Ovary (tissue), 9 donors: ENCODE results near the gene TOMM70. TPM values are rescaled to one million over a fixed set of nuclear protein-coding genes. Genes with fewer than 3 reads are reported as not detected.
"Not testable (repeated sequence)": the region's sequence is repeated elsewhere in the genome, so short reads cannot be mapped to it uniquely, and the experiment has no call there.

Source experiments
- DNase-seq, 5 donors: peaks; one replicate each; pipeline ENCODE4 v3.0.0-alpha.2; 2019 to 2020
- H3K27ac ChIP-seq, 2 donors: fragments of 200-600 bp; one replicate each; pipeline versions ENCODE4 v1.5.1 to v1.8.0; 2019 to 2022
- H3K27me3 ChIP-seq: fragments of 200-600 bp; one replicate; pipeline ENCODE4 v1.8.0; 2022
- H3K36me3 ChIP-seq: fragments of 200-600 bp; sonication (generic); one replicate; pipeline ENCODE4 v1.5.1; 2019
- H3K4me1 ChIP-seq: one replicate; pipeline ENCODE4 v1.8.1; 2013; ENCODE audit warnings: mild to moderate bottlenecking, moderate library complexity; ENCODE audit not compliant: insufficient read depth
- H3K4me3 ChIP-seq: fragments of 200-600 bp; sonication (generic); one replicate; pipeline ENCODE4 v1.5.1; 2017
- H3K9me3 ChIP-seq, 2 donors: fragments of 200-600 bp in 1 of 2; sonication (generic) in 1 of 2; one replicate each; pipeline versions ENCODE4 v1.5.1 to v1.8.1; 2013 to 2019; ENCODE audit warnings: mild to moderate bottlenecking in 1 of 2, moderate library complexity in 1 of 2
- EP300 ChIP-seq: sonication (generic); formaldehyde crosslinking; IDR thresholded peaks from one replicate; pipeline ENCODE4 v1.6.1; 2017; ENCODE audit warnings: antibody characterized with exemption
- POLR2A ChIP-seq: fragments of 450-650 bp; IDR thresholded peaks from one replicate; pipeline ENCODE4 v1.6.1; 2017; ENCODE audit warnings: antibody characterized with exemption, mild to moderate bottlenecking, moderate library complexity
- WGBS, 3 donors: extraction: QIAGEN DNeasy Blood & Tissue Kit in 1 of 3; methylation state at CpG; one replicate each; pipeline versions ENCODE4 v1.1.5 to v1.1.7; 2013 to 2017; 5-methylcytosine and 5-hydroxymethylcytosine counted together
- intact Hi-C, 4 donors: fragments of 100-400 bp; cut with DNase I; formaldehyde crosslinking; loops; one replicate each; pipeline versions ENCODE4 v1.11.0 to v1.15.1; 2022 to 2023
- polyA plus RNA-seq, 2 donors: library from polyadenylated mRNA; stranded (reverse); fragments of 200-250 nt in 1 of 2; fragments of 350-450 nt in 1 of 2; fragmentation: Illumina TruSeq in 1 of 2; extraction: RNeasy Lipid Tissue Mini Kit (QIAGEN cat#74804) in 1 of 2; gene quantifications; one replicate each; pipeline ENCODE4 v1.2.3, GENCODE V29; 2013 to 2014
- total RNA-seq, 7 donors: library from RNA; depleted of rRNA in 2 of 7; stranded (reverse); fragments of >200 nt in 2 of 7; fragmentation: NEBNext Ultra II Directional in 3 of 7; extraction: Animal tissue kit (Norgen Biotek cat#: 25700) in 3 of 7; gene quantifications; one replicate each; pipeline versions ENCODE4 v1.1.0 to v1.2.4, GENCODE V29; 2016 to 2023
- TF ChIP-seq, protein P1 (sequence below), 3 donors: fragments of 450-650 bp in 2 of 3; fragments of 200-600 bp in 1 of 3; IDR thresholded peaks; one replicate each; pipeline versions ENCODE4 v1.5.1 to v1.8.0; 2016 to 2022; ENCODE audit warnings: antibody characterized with exemption in 3 of 3, mild to moderate bottlenecking in 1 of 3
- donor health status: DM: no; HTN: no; CAD: no; lungs with moderate emphysema.
- donor health status: DM: no; HTN: no; CAD: no.
- donor health status: Bipolar disorder and iron deficiency.
- donor health status: DM: yes; HTN: yes; CAD: no.
- donor health status: DM: no; HTN: no; CAD: no.
- donor health status: DM: yes; HTN: yes; CAD: no.

The TOMM70 gene
- total and polyA plus RNA-seq, 9 donors, result 24.7 to 53.6 (median 37.3) TPM

DNA sequence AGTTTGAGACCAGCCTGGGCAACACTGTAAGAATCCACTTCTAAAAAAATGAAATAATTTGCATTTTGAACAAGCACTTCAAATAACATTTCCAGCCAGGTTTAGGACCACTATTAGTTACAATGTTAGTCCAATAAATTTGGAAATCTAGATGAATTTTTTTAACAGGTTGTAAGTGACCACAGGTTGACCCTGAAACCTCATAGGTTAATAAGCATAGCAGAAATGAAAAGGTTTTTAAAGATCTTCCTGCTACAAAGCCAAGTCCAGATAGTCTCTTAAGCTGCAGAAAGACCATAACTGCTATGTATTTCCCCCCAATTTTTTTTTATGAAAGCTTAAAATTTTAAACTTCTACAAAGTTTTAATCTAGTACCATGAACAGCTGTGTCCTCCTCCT, 67.8 kb downstream of the TOMM70 start:
- DNase-seq, result no peak
- Histone ChIP-seq H3K4me3 (no peak overlapping the region), H3K27me3 (no peaks in the 10 kb centered on the region), H3K36me3 (no peaks in the 10 kb centered on the region), H3K9me3 (no peaks in the 10 kb centered on the region), H3K4me1 (peaks cover 6% of the 10 kb centered on the region), H3K27ac (no peak overlapping the region)
- TF ChIP-seq, protein P1, sequence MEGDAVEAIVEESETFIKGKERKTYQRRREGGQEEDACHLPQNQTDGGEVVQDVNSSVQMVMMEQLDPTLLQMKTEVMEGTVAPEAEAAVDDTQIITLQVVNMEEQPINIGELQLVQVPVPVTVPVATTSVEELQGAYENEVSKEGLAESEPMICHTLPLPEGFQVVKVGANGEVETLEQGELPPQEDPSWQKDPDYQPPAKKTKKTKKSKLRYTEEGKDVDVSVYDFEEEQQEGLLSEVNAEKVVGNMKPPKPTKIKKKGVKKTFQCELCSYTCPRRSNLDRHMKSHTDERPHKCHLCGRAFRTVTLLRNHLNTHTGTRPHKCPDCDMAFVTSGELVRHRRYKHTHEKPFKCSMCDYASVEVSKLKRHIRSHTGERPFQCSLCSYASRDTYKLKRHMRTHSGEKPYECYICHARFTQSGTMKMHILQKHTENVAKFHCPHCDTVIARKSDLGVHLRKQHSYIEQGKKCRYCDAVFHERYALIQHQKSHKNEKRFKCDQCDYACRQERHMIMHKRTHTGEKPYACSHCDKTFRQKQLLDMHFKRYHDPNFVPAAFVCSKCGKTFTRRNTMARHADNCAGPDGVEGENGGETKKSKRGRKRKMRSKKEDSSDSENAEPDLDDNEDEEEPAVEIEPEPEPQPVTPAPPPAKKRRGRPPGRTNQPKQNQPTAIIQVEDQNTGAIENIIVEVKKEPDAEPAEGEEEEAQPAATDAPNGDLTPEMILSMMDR (IDR thresholded peaks at IDR 0.05), result no peak
- no peak for TF ChIP-seq EP300
- TF ChIP-seq POLR2A, result no peak
- intact Hi-C loops, result no loop called here

DNA sequence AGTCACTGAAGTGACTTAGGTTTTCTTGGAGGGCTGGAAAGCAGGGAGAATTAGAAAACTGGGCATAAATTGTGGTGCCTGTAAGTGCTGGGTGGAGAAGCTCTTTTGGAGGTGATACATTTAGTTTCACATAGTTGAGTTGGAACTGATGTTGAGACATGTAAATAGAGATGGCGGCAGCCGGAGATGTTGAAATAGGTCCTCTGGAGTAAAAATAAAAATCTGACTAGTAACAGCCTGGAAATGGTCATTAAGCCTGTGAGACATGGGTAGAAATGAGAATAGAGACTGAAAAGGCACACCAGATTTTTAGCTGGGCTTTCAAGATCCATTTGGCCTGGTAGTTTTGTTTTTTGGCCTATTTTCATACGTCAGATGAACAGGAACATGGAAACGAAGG, 69.2 kb downstream of the TOMM70 start:
- peaks cover 6% of the 10 kb centered on the region for H3K4me1 ChIP-seq
- intact Hi-C loops, result no loop called here

DNA sequence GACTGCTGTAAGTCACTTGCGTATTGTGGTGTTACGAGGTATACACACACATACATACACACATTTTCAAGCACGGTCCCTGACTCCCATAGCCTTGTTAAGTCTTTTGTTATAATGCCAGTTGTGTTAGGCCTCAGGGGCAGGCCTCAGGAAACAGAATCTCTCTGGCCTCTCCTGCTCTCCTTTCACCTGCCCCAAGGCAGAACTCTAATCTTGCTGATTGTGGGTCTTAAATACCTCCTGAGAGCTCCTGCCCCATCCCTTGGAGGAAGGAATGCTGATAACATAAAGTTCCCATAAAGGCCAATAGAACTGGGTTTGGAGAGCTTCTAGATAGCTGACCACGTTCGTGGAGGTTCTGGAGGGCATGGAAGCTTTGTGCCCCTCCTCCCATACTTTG, 70.2 kb downstream of the TOMM70 start:
- Histone ChIP-seq H3K36me3 (no peaks in the 10 kb centered on the region), H3K4me3 (no peak overlapping the region), H3K9me3 (no peaks in the 10 kb centered on the region), H3K27ac (no peak overlapping the region), H3K4me1 (peaks cover 5% of the 10 kb centered on the region), H3K27me3 (no peaks in the 10 kb centered on the region)
- TF ChIP-seq EP300, result no peak
- WGBS, 3 donors, result 84 to 90% (median 89%) methylated on average over 5 of the region's 5 CpGs
- no peak for DNase-seq
- intact Hi-C loops, result no loop called here

More for the DNA sequence above, 69.2 kb downstream of the TOMM70 start:
- Histone ChIP-seq H3K4me3 (no peak overlapping the region), H3K36me3 (no peaks in the 10 kb centered on the region), H3K27ac (no peak overlapping the region), H3K9me3 (no peaks in the 10 kb centered on the region), H3K27me3 (no peaks in the 10 kb centered on the region)
- no peak for DNase-seq
- whole genome bisulfite sequencing, 3 donors, result 88 to 93% (median 91%) methylated on average over 4 of the region's 4 CpGs
- TF ChIP-seq POLR2A (no peak), EP300 (no peak)
- TF ChIP-seq, protein P1 (IDR thresholded peaks at IDR 0.05), result no peak

DNA sequence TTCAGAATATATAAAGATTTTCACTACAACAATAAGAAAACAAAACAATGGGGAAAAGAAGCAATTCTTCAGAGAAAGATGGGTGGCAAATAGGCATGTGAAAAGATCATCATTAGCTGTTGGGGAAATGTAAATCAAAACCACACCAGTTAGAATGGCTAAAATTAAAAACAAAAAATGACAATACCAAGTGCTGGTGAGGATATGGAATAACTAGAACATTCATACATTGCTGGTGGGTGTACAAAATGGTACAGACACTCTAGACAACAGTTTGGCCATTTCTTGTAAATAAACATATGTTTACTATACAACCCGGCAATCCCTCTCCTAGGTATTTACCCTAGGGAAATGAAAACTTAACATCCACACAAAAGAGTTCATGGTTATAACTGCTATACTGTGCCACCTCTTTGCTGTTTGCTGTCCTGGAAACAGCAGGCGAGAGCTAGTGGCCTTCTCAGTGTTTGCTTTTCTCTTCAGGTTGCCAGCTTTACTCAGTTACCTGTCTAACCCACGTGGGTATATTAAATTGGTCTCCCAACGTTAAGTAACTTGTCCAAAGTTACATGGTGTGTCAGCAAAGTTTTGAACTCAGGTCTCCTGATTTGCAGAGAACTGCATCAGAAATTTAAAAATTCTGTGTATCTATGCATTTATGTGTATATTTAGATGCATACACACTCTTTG, 70.9 kb downstream of the TOMM70 start:
- no peak for DNase-seq
- H3K36me3 ChIP-seq, result no peaks in the 10 kb centered on the region
- H3K4me1 ChIP-seq, result peaks cover 2% of the 10 kb centered on the region
- H3K27ac ChIP-seq, result no peak overlapping the region
- no peaks in the 10 kb centered on the region for H3K27me3 ChIP-seq
- H3K9me3 ChIP-seq, result no peaks in the 10 kb centered on the region
- H3K4me3 ChIP-seq, result no peak overlapping the region
- 80 to 87% (median 83%) methylated on average over 4 of the region's 4 CpGs for WGBS, 3 donors
- intact Hi-C loops, result loop anchor here in 1 of 4 donors (10.0 kb wide), 1 partner anchor 65 kb away; no protein-coding TSS in a partner anchor
- no peak for TF ChIP-seq POLR2A
- TF ChIP-seq, protein P1 (IDR thresholded peaks at IDR 0.05), result no peak

DNA sequence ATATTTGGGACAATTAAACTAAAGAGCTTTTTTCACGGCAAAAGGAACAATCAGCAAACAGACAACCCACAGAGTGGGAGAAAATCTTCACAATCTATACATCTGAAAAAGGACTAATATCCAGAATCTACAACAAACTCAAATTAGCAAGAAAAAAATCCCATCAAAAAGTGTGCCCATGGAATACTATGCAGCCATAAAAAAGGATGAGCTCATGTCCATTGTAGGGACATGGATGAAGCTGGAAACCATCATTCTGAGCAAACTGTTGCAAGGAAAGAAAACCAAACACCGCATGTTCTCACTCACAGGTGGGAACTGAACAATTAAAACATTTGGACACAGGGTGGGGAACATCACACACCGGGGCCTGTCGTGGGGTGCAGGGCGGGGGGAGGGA, 73.5 kb downstream of the TOMM70 start:
- not testable (repeated sequence) for H3K4me3 ChIP-seq, H3K36me3 ChIP-seq, H3K27me3 ChIP-seq, H3K4me1 ChIP-seq, H3K9me3 ChIP-seq, H3K27ac ChIP-seq, DNase-seq
- 97 to 99% (median 97%) methylated on average over 5 of the region's 5 CpGs for WGBS, 3 donors
- intact Hi-C loops, result loop anchor here in 1 of 4 donors (10.0 kb wide), 1 partner anchor 67 kb away; no protein-coding TSS in a partner anchor
